Measurements from ENCODE around the gene RABIF. TPM values are rescaled to one million over a fixed set of nuclear protein-coding genes. Genes with fewer than 3 reads are reported as not detected.
"Not testable (repeated sequence)": the region's sequence is repeated elsewhere in the genome, so short reads cannot be mapped to it uniquely, and the experiment has no call there.

The RABIF gene
- total and polyA plus RNA-seq, 9 donors: 4.3 to 7.3 (median 6.2) TPM

- Histone ChIP-seq H3K27me3 (ENCODE audit: control insufficient read depth, insufficient read depth, low read length) (peaks cover 12% of the 10 kb centered on the region), H3K36me3 (ENCODE audit: control insufficient read depth, insufficient read depth, low read length) (no peaks in the 10 kb centered on the region), H3K9me3 (replicated peaks; ENCODE audit: control insufficient read depth, low read depth, low read length) (no peaks in the 10 kb centered on the region), H3K4me1 (ENCODE audit: control insufficient read depth, insufficient read depth, low read length) (no peaks in the 10 kb centered on the region), H3K4me3 (ENCODE audit: low read length) (no peak overlapping the region), H3K27ac (ENCODE audit: low read length) (no peak overlapping the region)
- 82% methylated on average over 4 of the region's 5 CpGs for WGBS (ENCODE audit: insufficient coverage)
- DNase-seq: no peak
Measured at GRCh38 chr1:202836623-202837403, 52.1 kb downstream of the RABIF start.

GRCh38 chr1:202835548-202836072 lies 53.3 kb downstream of the RABIF start:
- no peak for DNase-seq
- no peaks in the 10 kb centered on the region for H3K9me3 ChIP-seq (replicated peaks; ENCODE audit: control insufficient read depth, low read depth, low read length)
- no CpG with 5 or more reads among the region's 3 CpGs for WGBS (ENCODE audit: insufficient coverage)
- no peaks in the 10 kb centered on the region for H3K36me3 ChIP-seq (ENCODE audit: control insufficient read depth, insufficient read depth, low read length)
- peaks cover 12% of the 10 kb centered on the region for H3K27me3 ChIP-seq (ENCODE audit: control insufficient read depth, insufficient read depth, low read length)
- no peak overlapping the region for H3K27ac ChIP-seq (ENCODE audit: low read length)
- H3K4me3 ChIP-seq (ENCODE audit: low read length): no peak overlapping the region
- H3K4me1 ChIP-seq (ENCODE audit: control insufficient read depth, insufficient read depth, low read length): no peaks in the 10 kb centered on the region

GRCh38 chr1:202834771-202835547 lies 54.0 kb downstream of the RABIF start:
- no peaks in the 10 kb centered on the region for H3K36me3 ChIP-seq (ENCODE audit: control insufficient read depth, insufficient read depth, low read length)
- 78% methylated on average over 4 of the region's 10 CpGs for WGBS (ENCODE audit: insufficient coverage)
- no peak overlapping the region for H3K27ac ChIP-seq (ENCODE audit: low read length)
- peaks cover 12% of the 10 kb centered on the region for H3K27me3 ChIP-seq (ENCODE audit: control insufficient read depth, insufficient read depth, low read length)
- H3K4me3 ChIP-seq (ENCODE audit: low read length): no peak overlapping the region
- no peaks in the 10 kb centered on the region for H3K4me1 ChIP-seq (ENCODE audit: control insufficient read depth, insufficient read depth, low read length)
- DNase-seq: no peak
- no peaks in the 10 kb centered on the region for H3K9me3 ChIP-seq (replicated peaks; ENCODE audit: control insufficient read depth, low read depth, low read length)

DNA sequence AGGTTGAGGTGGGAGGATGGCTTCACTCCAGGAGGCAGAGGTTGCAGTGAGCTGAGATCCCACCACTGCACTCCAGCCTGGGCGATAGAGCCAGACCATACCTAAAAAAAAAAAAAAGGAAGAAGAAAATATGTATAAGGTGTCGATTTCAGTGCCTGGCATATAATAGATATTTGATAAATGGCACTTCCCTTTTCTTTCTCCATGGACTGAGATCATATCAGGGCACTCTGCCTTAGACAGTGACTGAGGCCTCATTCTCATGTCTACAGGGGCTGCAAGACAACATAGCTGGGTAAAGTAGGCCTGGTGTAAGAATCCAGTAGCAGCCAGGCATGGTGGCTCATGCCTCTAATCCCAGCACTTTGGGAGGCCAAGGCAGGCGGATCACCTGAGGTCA lies 57.0 kb downstream of the RABIF start:
- Histone ChIP-seq H3K36me3 (ENCODE audit: control insufficient read depth, insufficient read depth, low read length) (no peaks in the 10 kb centered on the region), H3K27me3 (ENCODE audit: control insufficient read depth, insufficient read depth, low read length) (peaks cover 12% of the 10 kb centered on the region), H3K27ac (ENCODE audit: low read length) (no peak overlapping the region), H3K4me3 (ENCODE audit: low read length) (no peak overlapping the region), H3K4me1 (ENCODE audit: control insufficient read depth, insufficient read depth, low read length) (no peaks in the 10 kb centered on the region), H3K9me3 (replicated peaks; ENCODE audit: control insufficient read depth, low read depth, low read length) (no peaks in the 10 kb centered on the region)
- 83% methylated on average over 1 of the region's 3 CpGs for WGBS (ENCODE audit: insufficient coverage)
- no peak for DNase-seq

DNA sequence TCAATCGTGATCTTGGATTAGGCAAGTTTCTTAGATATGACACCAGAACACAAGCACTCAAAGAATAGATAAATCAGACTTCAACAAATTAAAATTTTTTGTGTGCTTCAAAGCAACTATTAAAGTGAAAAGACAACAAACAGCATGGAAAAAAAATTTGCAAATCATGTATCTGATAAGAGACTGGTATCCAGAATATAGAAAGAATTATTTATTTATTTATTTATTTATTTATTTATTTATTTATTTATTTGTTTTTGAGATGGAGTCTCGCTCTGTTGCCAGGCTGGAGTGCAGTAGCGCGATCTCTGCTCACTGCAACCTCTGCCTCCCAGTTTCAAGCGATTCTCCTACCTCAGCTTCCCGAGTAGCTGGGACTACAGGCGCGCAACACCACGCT lies 59.7 kb downstream of the RABIF start:
- DNase-seq; H3K27ac ChIP-seq (ENCODE audit: low read length); H3K4me3 ChIP-seq (ENCODE audit: low read length); H3K4me1 ChIP-seq (ENCODE audit: control insufficient read depth, insufficient read depth, low read length); H3K27me3 ChIP-seq (ENCODE audit: control insufficient read depth, insufficient read depth, low read length); H3K36me3 ChIP-seq (ENCODE audit: control insufficient read depth, insufficient read depth, low read length); H3K9me3 ChIP-seq (replicated peaks; ENCODE audit: control insufficient read depth, low read depth, low read length): not testable (repeated sequence)
- WGBS (ENCODE audit: insufficient coverage): no CpG with 5 or more reads among the region's 9 CpGs

Other genes starting within 250 kb of the RABIF start
- 0.04 TPM for gene SYT2, start 178.7 kb downstream of the RABIF start, total RNA-seq
- under 1 TPM; 0.25 to 0.63 (median 0.35) TPM for gene SYT2, start 178.7 kb downstream of the RABIF start, polyA plus RNA-seq (ENCODE audit: insufficient read depth in 1 of 8, insufficient read length in 8 of 8, low replicate concordance in 1 of 8)
- gene KDM5B, start 80.7 kb downstream of the RABIF start, total RNA-seq: 51.9 TPM
- gene KDM5B, start 80.7 kb downstream of the RABIF start, polyA plus RNA-seq (ENCODE audit: insufficient read depth in 1 of 8, insufficient read length in 8 of 8, low replicate concordance in 1 of 8): 10 to 100 TPM; 34.9 to 55.7 (median 42.9) TPM
- gene PCAT6, start 78.2 kb downstream of the RABIF start, total RNA-seq: 0.22 TPM
- gene PCAT6, start 78.2 kb downstream of the RABIF start, polyA plus RNA-seq (ENCODE audit: insufficient read depth in 1 of 8, insufficient read length in 8 of 8, low replicate concordance in 1 of 8): 1 to 10 TPM; 1.9 to 2.8 (median 2.3) TPM
- 19.9 TPM for gene KLHL12, start 38.1 kb upstream of the RABIF start, total RNA-seq
- 10 to 100 TPM; 17.0 to 20.5 (median 19.5) TPM for gene KLHL12, start 38.1 kb upstream of the RABIF start, polyA plus RNA-seq (ENCODE audit: insufficient read depth in 1 of 8, insufficient read length in 8 of 8, low replicate concordance in 1 of 8)
- gene ADIPOR1, start 69.2 kb upstream of the RABIF start, total RNA-seq: 53.1 TPM
- 10 to 100 TPM; 60.0 to 78.2 (median 69.7) TPM for gene ADIPOR1, start 69.2 kb upstream of the RABIF start, polyA plus RNA-seq (ENCODE audit: insufficient read depth in 1 of 8, insufficient read length in 8 of 8, low replicate concordance in 1 of 8)
- gene CYB5R1, start 78.1 kb upstream of the RABIF start, total RNA-seq: 81.3 TPM
- 100 to 1,000 TPM in 2 of 8 donors, 10 to 100 TPM in 6; 63.6 to 108 (median 90.5) TPM for gene CYB5R1, start 78.1 kb upstream of the RABIF start, polyA plus RNA-seq (ENCODE audit: insufficient read depth in 1 of 8, insufficient read length in 8 of 8, low replicate concordance in 1 of 8)
- 42.9 TPM for gene TMEM183A, start 118.2 kb upstream of the RABIF start, total RNA-seq
- 10 to 100 TPM; 34.5 to 47.3 (median 40.2) TPM for gene TMEM183A, start 118.2 kb upstream of the RABIF start, polyA plus RNA-seq (ENCODE audit: insufficient read depth in 1 of 8, insufficient read length in 8 of 8, low replicate concordance in 1 of 8)
- 22.4 TPM for gene PPFIA4, start 137.3 kb upstream of the RABIF start, total RNA-seq
- 10 to 100 TPM; 31.0 to 53.1 (median 36.9) TPM for gene PPFIA4, start 137.3 kb upstream of the RABIF start, polyA plus RNA-seq (ENCODE audit: insufficient read depth in 1 of 8, insufficient read length in 8 of 8, low replicate concordance in 1 of 8)
- gene MYOG, start 196.9 kb upstream of the RABIF start, total RNA-seq: 480 TPM
- gene MYOG, start 196.9 kb upstream of the RABIF start, polyA plus RNA-seq (ENCODE audit: insufficient read depth in 1 of 8, insufficient read length in 8 of 8, low replicate concordance in 1 of 8): 100 to 1,000 TPM; 371 to 519 (median 438) TPM
- 2.0 TPM for gene ADORA1, start 238.6 kb upstream of the RABIF start, total RNA-seq
- gene ADORA1, start 238.6 kb upstream of the RABIF start, polyA plus RNA-seq (ENCODE audit: insufficient read depth in 1 of 8, insufficient read length in 8 of 8, low replicate concordance in 1 of 8): 1 to 10 TPM; 2.2 to 5.6 (median 4.7) TPM